Testis (tissue), 2 donors: ENCODE measurements around the gene RAD18.

Source experiments
- CTCF ChIP-seq, 3 experiments: fragments of 450-650 bp in 2 of 3; fragments of 200-600 bp in 1 of 3; sonication (generic) in 1 of 3; IDR thresholded peaks; one replicate each; pipeline ENCODE4 v1.5.1; 2016 to 2019; ENCODE audit warnings: antibody characterized with exemption in 3 of 3, mild to moderate bottlenecking in 2 of 3, moderate library complexity in 1 of 3
- POLR2A ChIP-seq: fragments of 450-650 bp; IDR thresholded peaks from one replicate; pipeline ENCODE4 v1.6.1; 2017; ENCODE audit warnings: antibody characterized with exemption, mild to moderate bottlenecking, moderate library complexity

- TF ChIP-seq CTCF (IDR thresholded peaks at IDR 0.05): no peak
- TF ChIP-seq POLR2A: no peak
Measured at GRCh38 chr3:8984081-8984480, 20.8 kb upstream of the RAD18 start.
